Effector CD4-positive, alpha-beta T cell (primary cell): Measurements from ENCODE around the gene OPN1SW.

ENCODE experiments used
- DNase-seq: peaks from one replicate; pipeline ENCODE4 v3.0.0-alpha.2; 2020

The OPN1SW gene

GRCh38 chr7:128731184-128731583 lies 44.4 kb downstream of the OPN1SW start:
- DNase-seq: no peak

DNA sequence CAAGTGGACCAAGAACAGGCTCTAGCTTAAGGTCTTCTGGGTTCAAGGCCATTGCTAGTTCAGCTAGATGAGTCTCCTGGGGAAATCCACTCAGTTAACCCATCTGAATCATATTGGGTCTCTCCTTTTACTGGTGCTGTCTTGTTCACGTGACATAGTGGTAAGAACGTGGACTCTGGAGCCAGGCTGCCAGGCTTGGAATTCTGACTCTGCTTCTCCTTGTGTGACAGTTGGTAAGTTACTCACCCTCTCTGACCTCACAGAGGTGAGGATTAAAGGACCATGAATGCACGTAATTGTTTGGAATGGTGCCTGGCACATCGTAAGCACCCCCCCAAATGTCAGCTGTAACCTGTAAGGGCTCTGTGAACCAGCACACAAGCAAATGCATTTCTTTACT lies 46.1 kb downstream of the OPN1SW start:
- DNase-seq: no peak

- DNase-seq: no peak
These were observed 47.0 kb downstream of the OPN1SW start for GRCh38 chr7:128728598-128728997.

DNA sequence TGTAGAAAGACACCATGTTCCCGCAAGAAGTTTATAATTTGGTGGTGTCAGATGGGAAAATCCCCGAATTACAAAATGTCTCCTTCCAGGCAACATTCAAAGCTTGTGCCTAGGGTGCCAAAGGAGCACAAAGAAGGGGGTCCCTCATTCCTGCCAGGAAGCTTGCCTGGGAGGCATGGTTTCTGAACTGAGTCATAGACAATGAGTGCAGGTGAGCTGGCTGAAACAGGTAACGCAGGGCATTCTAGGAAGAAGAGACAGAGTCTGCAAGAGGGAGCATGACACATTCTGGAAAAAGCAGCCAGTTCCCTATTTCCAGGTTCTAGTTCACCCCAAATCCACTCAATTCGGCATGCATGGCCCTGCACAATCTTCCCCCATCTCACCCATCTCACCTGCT lies 48.4 kb downstream of the OPN1SW start:
- DNase-seq: no peak

DNA sequence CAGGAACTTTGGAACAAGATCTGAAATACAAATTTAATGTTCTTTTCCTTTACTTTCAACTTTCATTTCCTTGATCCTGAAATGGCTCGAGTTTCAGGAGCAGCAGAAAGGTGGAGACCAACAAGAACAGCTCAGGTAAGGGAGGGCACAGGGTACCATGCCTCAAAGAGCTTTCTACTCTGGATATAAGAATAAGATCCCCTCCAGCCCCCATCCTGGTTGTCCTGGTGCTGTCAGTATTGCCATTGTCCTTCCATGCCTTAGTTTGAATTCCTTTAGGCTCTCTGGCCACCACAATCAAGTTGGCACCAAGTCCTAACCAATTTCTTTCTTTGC lies 48.9 kb downstream of the OPN1SW start:
- DNase-seq: no peak

- DNase-seq: no peak
These were observed 49.4 kb downstream of the OPN1SW start for GRCh38 chr7:128726059-128726736.

GRCh38 chr7:128725531-128725930 lies 50.1 kb downstream of the OPN1SW start:
- DNase-seq: no peak

DNA sequence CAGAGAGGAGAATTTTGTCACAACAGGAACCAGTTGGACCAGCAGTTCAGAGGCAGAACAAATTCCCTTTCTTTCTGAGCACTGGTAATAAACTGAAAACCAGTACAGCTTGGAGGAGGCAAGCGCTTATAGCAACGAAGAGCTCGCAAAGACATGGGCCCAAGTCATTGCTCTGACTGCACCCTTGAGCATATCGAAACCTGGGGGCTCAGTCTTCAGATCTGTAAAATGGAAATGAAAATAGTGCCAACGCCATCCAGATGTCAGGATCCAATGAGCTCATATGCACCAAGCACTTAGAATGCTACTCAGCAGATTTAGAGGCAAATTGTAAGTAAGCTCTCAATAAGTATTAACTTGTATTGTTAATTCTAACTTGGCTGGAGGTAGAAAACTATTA lies 50.9 kb downstream of the OPN1SW start:
- no peak for DNase-seq
